ENCODE results near the gene IL15RA.
A peak's percentile ranks its signal among the peaks of the same experiment; 100 is the strongest.

Gene IL15RA, protein sequence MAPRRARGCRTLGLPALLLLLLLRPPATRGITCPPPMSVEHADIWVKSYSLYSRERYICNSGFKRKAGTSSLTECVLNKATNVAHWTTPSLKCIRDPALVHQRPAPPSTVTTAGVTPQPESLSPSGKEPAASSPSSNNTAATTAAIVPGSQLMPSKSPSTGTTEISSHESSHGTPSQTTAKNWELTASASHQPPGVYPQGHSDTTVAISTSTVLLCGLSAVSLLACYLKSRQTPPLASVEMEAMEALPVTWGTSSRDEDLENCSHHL

DNA sequence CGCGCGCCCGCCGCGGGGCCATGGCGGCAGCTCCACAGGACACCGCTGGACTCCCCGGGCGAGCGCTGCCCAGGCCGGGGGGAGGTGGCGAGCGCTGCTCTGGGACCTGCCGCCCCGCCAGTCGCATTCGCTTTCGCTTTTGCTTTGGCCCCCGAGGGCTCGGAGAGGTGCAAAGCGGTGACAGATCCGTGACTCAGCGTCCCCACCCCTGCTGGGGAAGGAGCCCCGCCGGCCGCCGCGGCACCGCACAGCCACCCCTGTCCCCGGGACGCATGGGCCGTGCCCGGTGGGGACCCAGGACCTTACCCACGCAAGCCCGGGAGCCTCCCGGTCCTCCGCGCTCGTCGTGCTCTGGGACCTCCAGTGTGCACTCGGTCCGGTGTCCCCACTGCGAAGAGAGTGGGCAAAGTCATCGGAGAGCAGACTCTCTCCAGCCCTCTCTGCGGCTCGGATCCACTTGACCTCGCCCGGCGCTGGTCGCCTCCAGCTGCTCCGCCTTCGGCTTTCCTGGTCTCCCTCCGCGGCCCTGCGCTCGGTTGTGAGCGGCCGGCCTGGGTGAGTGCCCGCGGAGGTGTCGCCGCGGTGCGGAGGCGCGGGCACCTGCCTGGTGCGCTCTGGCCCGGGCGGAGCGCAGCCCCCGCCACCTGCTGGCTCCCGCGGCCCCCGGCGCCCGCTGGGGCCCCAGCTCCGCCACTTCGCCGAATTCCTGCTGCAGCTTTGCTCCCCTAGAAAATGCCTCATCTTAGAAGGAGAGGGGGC lies at the start of gene IL15RA:
Gene IL15RA, minus strand, starts transcription at position 73 of the 759 bp plus-strand sequence. Its CDS starts 51 bp downstream, at position 22.
- DNase-seq, result peak; percentile 76 to 79

DNA sequence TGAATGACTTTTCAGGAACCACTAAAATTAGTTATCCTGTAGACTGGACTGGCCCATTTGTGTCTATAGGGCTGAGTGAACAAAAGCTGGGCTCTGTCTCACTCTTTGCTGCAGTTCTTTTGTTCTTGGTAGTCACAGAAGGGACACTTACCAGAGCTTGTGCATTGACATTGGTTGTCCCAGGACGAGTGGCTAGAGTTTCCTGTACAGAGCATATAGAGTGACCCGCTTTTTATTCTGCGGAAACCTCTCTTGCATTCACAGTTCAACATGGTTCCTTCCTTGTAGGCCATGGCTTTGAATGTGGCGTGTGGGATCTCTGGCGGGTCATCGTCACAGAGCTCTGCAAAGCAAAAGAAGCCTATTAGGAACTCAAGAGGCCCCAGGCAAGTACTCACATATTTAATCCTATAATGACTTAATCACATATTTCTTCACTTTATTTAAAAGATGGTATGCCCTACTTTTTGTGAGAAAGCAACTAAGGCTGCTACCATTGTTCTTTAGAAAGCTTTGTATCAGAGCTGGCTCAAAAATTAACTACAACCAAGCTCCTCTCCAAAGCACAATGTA lies 48.4 kb upstream of the IL15RA start:
- DNase-seq, result no peak

DNA sequence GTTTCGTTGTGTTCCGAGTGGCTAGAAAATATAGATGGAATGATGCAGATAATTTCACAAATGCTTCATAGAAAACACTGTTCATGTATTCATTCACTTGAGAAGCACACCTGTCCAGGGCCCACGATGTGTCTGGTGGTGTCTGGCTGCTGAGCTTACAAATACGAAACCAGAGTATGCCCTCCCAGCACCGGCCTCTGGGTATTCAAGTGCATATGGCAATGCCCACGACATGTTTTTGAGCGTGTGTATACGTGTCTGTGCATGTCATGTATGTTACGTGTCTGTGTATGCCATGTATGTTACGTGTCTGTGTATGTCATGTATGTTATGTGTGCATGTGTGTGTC lies 47.0 kb upstream of the IL15RA start:
- DNase-seq, result no peak

DNA sequence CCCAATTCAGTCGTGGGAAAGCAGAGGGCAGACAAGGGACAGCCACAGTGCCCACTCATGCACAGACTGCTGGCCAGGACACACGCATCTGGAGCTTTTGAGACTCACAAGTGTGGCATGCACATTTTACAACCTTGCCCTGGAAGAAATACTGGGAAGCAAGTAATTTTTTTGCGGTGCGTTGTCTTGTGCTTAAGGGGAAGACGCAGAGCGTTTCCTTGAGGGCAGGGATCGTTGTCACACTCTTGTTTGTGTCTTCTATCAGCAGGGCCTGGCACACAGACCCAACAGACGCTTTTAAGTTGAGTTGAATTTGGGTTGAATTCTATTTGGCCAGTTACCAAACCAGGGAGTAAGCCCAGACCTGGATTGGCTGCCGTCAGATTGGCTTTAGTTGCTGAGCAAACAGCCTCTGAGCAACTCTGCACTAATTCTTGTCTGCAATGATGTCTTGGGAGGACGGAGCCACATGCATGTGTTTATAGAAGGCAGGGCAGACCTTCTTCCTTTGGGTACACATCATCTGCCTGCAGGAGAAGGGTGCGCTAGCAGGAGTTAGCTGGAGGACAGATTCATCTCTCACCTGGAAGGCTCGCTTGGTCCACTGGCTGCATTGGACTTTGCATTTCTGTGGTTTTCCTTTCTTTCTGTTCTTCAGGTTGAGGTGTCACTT lies 46.5 kb upstream of the IL15RA start:
- DNase-seq, result no peak

DNA sequence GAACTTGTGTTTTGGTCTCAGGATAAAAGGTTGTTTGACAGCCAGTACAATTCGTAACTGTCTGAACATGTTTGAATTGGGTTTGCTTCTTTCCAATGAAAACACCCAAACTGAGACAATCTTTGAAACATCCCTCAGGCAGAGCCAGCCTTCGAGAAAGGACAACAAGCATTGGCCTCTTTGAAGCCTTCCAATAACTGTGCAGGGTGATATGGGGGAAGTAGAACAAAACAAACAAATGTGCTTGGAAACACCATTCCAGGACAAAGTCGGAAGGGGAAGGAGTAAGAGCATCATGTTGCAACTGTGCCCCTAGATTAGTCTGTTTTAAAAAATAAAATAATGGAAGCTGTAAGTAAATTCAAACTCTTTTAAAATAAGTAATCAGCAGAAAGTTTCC lies 45.3 kb upstream of the IL15RA start:
- no peak for DNase-seq

DNA sequence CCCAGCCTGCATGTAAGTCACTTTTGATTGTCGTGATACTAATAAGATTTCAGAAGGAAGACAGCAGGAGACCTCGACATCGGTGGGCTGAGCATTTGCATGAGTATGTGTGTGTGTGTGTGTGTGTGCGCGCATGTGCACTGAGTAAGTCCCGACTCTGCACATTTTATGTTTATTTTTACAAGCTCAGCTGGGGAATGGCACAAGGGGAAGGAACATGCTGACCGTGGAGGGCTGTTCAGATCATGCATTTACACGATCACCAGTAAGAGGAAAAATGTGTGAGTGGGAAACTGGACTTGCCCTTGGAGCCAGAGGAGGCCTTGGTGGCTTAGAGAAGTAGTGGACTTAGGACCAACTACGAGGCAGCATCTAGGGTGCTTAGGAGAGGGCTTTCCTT lies 43.5 kb upstream of the IL15RA start:
- DNase-seq, result no peak

DNA sequence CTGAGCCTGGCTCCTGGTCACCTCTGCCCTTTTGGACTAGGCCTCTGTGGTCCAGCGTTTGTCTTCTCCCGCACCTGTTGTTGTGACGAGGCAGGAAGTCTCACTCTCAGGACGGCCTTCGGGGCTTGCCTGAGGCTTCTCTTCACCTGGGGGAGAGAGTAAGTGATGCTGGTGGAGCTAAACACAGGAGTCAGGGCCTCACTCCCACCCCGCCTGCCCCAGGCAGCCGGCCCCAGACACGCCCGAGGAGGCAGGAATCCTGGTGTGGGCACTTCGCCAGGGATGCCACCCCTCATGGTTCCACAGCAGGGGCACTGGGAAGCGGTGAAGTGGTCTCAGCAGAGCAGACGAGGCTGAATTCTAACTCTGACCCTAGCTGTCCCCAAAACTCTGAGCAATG lies 42.5 kb upstream of the IL15RA start:
- DNase-seq, result no peak

DNA sequence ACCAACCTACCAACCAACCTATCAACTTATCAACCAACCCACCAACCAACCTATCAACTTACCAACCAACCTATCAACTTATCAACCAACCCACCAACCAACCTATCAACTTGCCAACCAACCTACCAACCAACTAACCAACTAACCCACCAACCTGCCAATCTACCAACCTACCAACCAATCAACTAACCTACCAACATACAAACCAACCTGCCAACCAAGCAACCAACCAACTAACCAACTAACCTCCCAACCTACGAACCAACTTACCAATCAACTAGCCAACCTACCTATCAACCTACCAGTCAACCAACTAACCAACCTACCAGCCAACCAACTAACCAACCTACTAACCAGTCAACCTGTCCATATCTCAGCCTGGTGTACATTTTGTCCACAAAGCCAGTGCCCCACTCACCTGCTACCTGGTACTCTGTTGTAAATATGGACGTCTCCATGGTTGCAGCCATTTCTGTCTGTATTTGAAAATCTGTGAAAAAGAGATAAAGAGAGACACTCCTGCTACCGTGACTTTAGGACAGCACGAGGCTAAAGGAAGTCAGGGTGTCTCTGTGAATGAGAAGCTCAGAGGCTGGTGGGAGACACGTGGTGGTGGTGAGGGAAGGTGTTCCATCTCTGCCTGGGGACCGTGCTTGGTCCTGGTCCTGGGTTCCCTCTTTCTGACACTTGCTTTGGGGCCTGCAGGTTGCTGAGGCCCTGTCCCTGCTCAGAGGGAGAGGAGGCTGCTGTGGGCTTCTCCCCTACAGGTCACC lies 41.9 kb upstream of the IL15RA start:
- DNase-seq, result no peak

DNA sequence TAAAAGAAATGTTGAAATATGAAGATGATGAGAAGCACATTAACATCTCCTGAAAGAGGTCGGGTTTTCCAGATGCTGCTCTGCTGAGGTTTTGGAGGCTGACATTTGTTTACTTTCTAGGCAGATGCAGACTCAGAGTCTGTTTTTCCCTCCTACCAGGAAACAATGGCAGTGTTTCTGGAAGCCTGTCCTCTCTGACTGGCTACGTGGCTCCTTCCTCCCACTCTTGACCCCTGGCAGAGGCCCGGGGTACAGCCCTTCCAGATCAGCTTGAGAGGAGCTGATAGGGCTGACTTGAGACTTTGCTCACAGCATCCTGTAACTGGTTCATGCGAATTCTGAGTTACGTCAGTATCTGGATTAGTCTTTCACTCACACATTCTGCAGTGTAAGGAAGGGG lies 41.1 kb upstream of the IL15RA start:
- DNase-seq, result no peak

DNA sequence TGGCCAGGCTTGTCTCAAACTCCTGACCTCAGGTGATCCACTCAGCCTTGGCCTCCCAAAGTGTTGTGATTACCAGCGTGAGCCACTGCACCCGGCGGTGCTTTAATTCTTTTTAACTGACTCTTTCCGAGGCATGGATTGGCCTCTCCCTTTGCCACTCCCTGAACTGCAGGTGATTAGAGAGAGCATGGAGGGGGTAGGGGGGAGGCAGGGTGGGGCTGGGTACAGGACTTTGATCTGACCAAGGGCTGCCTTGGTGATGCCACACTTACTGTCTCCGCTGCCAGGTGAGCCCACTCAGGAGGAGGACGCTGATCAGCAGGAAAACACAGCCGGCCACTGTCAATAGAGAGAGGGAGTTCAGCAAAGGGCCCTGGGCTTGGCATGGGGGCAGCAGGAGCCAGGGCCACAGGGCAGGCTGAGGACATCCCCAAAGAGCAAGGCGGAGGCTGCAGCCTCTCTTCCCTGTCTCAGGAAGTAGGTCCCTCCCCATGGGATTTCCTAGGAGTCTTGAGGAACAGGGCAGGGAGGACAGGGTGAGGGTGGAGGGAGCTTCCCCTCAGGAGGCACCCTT lies 40.5 kb upstream of the IL15RA start:
- DNase-seq, result no peak

DNA sequence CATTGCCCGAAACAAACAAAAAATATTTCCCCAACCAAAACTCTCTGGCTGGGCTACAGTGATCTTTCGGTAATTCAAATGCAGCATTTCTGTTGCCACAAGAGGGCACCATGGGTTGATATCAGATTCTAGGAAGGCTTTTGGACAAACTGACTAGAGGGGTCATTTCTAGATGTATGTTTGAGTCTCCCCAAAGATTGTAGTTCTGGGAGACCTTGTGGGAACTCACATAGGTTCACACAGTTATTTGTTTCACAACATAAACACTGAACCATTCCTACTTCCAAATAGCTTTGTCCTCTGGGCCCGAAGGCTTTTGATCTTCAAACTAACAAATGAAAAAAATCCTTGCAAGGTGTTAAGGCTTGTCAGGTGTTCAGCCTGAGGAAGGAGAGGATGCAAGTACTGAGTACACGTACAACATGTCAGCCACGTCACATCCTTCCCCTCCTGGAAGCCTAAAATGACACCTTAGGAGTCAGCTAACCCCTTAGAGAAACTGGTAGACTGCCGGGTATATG lies 37.0 kb upstream of the IL15RA start:
- peak in 1 of 2 donors; percentile 49 for DNase-seq

DNA sequence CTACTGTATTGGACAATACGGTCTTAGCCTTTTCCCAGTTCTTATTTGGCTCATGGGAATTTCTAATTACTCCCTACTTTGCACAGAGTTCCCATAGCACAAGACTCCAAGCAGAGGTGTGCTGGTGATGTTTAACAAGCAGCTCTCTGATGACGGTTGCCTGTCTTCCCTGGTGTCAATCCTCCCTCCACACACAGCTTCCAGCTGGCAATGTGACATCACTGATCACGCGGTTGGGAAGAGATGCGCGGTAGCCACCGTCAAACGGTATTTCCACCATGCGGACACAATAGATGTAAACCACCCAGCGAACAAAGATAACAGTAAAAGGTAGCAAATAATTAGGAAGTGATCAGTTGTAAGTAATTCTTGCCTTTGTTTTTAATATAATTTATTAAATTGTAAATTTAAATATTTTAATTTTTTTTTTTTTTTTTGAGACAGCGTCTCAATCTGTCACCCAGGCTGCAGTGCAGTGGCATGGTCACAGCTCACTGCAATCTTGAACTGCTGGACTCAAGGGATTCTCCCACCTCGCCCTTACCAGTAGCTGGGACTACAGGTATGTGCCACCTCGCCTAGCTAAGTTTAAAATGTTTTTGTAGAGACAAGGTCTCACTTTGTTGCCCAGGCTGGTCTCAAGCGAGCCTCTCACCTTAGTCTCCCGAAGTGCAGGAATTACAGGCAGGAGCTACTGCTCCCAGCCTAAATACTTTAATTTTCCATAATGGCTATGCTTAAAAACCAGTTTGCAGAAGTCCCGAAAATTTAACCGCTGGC lies 36.3 kb upstream of the IL15RA start:
- no peak for DNase-seq

DNA sequence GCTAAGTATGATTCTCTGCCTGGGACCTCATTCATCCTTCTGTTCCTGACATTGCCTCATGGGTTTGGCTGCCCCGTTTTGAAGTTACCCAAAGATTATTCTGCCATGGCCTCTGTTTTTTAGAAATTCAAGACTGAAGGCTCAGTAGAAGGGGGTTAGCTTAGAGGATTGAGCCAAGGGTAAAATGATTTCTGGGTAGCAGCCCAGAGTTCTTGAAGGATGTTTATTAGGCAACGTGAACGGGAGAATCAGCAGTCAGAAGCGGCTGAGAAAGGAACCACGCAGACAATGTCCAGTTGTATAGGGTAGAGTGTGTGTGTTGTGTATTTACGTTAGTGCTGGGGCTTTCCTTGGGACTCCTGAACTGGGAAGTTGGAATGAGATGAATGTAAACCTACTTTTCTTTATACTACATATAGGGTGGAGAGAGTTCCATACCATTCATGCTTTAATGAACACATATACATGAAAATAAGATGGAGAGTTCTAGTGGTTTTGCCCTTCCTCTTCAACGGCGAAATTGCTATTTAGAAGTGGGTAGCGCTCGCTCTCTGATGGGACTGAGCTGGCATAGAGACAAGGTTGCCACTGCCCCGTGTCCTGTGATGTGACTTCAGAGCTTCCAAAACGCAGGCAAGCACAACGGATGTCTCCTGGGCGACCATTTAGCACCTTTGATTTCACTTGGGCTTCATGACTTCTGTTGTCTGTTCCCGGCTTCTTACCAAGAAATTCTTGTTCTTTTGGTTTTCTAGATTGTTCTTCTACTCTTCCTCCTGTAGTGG lies 35.0 kb upstream of the IL15RA start:
- DNase-seq, result no peak

DNA sequence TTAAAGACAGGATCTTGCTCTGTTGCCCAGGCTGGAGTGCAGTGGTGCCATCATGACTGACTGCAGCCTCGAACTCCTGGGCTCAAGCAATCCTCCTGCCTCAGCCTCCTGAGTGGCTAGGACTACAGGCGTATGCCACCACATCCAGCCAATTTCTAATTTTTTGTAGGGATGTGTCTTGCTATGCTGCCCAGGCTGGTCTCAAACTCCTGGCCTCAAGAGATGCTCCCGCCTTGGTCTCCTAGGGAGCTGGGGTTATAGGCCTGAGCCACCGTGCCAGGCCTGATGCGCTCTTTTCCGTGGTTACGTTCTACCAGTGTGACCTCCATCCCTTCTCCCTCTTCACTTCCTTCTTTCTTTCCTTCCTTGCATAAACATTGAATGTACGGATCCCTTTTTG lies 34.2 kb upstream of the IL15RA start:
- DNase-seq, result no peak

DNA sequence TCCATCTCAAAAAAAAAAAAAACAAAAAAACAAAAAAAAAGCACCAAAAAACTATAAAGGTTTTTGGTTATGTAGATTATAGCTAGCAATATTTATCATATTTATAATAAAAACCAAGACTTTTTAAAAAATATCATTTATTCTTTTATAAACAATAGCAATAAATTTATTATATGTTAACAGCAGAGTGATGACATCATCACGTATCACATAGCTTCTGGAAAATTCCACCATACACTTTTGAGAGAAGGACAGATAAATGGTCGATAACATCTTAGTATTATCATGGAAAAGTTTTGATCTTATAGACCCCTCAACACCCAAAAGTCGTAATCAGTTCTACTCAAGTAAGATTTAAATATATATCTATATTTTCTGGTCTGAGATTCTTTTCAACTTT lies 33.2 kb upstream of the IL15RA start:
- no peak for DNase-seq

DNA sequence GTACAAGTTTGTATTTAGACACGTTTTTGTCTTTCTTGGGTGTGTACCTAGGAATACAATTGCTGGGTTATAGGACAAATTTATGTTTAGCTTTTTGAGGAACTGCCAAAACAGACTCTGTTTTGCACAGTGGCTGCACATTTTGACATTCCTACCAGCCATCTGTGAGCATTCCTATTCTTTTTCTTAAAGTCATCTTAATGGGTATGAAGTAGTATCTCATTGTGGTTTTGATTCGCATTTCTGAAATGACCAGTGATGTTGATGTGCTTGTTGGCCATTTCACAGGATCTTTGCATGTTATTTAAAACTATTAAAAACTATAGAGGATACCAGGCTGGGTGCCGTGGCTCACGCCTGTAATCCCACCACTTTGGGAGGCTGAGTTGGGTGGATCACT lies 32.6 kb upstream of the IL15RA start:
- DNase-seq, result no peak

DNA sequence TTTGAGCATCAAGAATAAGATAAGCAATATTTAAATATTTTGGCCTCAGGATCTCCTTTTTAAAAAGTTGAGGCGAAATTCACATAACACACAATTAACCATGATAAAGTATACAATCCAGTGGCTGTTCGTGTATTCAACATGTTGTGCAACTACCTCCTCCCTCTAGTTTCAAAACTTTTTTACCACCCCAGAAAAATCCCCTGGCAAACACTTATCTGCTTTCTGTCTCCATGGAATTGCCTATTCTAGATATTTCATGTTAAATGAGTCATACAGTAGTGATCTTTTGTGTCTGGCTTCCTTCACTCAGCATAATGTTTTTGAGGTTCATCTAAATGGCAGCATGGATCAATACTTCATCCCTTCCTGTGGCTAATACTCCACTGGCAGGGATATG lies 31.8 kb upstream of the IL15RA start:
- no peak for DNase-seq

DNA sequence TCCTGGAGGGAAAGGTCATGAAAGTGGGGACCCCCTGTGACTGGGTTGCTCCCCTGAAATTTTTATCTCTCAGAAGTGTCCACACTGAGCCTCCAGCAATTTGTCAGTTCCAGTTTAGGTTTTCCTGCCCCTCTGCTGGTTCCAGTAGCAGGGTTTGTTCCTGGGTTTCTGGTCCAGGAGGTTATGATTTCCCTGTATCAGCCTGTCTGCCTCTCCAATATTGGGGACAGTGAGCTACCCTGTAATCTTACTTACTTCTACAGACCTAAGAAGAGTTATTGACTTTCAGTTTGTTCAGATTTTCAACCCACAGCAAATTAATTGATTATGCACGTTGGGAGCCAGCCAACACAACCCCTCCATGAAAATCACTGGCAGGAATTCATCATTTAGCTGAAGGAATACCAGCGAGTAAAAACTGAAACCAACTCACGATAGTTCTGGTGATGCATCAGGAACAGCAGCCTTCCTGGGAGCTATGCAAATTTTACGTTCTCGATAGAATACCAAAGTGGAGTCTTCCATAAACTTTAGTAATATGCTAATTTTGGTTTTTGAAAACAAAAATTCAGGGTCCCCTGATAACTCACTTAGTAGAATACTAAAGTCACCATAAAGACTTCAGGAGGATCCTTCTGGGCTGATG lies 31.3 kb upstream of the IL15RA start:
- DNase-seq, result no peak

DNA sequence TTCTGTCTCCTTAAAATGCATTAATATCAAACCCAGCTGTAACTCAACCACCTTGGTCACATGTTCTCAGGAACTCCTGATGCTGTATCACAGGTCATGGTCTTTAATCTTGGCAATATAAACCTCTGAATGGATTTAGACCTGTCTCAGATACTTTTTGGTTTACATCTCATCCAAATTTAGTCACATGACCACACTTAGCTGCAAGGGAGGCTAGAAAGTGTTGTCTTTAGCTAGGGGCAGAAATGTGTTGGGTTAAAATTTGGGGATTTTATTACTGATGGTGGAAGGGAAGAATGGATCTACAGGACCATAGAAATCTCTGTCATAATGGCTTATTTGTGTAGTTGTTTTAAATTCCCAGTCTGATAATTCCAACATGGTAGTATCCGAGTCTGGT lies 29.6 kb upstream of the IL15RA start:
- DNase-seq, result no peak

DNA sequence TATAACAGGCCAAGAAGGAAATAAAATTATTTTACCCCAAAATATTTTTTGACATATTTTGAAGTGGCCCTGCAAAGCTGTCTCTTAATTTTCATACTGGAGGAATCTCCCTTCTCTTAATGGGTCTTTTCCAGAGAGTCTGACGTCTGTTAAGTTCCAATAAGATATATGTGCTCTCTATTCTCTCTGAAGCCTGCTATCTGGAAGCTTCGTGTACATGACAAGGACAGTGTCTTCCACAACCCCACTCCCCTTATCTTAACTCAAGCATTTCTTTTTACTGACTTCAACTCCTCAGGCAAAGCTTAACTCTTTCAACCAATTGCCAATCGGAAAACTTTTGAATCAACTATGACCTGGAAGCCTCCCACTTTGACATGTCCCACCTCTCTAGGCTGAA lies 29.2 kb upstream of the IL15RA start:
- no peak for DNase-seq

All from stimulated activated CD4-positive, alpha-beta T cell treated with anti-CD3 and anti-CD28 coated beads, Interleukin-2, amount 100 ng/mL, for 48 hours (primary cell).